Panc1 (cell line): ENCODE measurements around the gene LIPA.

Source experiments
- CTCF ChIP-seq: fragments of 450-650 bp; IDR thresholded peaks from 2 replicates; pipeline ENCODE4 v1.5.1; 2017; ENCODE audit warnings: mild to moderate bottlenecking
- POLR2AphosphoS5 ChIP-seq: IDR thresholded peaks from 2 replicates; pipeline ENCODE4 v1.6.1; 2012; ENCODE audit warnings: mild to moderate bottlenecking, low read depth, low read length, moderate library complexity
- REST ChIP-seq, 2 experiments: IDR thresholded peaks; 2 replicates each; pipeline ENCODE4 v1.6.1; 2011 to 2012; ENCODE audit warnings: low read depth in 2 of 2, control low read depth in 1 of 2, low read length in 1 of 2, mild to moderate bottlenecking in 1 of 2, moderate library complexity in 1 of 2; ENCODE audit not compliant: insufficient read depth in 1 of 2
- SIN3A ChIP-seq: IDR thresholded peaks from 2 replicates; pipeline ENCODE4 v1.6.1; 2012; ENCODE audit warnings: low read depth, mild to moderate bottlenecking, low read length, moderate library complexity, borderline replicate concordance; ENCODE audit not compliant: insufficient read depth
- TCF7L2 ChIP-seq: IDR thresholded peaks from 2 replicates; pipeline ENCODE4 v1.6.1; 2011; ENCODE audit warnings: mild to moderate bottlenecking, low read depth, low read length, inconsistent platforms

- no peak for TF ChIP-seq CTCF
- TF ChIP-seq POLR2AphosphoS5 = no peak
- no peak for TF ChIP-seq REST (IDR thresholded peaks at IDR 0.05; ENCODE audit: insufficient read depth in 1 of 2, low read depth in 2 of 2, low read length in 1 of 2)
- no peak for TF ChIP-seq TCF7L2
- TF ChIP-seq SIN3A = no peak
Observed at GRCh38 chr10:89216056-89216455, 35.5 kb downstream of the LIPA start.
